GM18873 (cell line): Measurements from ENCODE around the gene EYS.
"Not testable (repeated sequence)": the region's sequence is repeated elsewhere in the genome, so short reads cannot be mapped to it uniquely, and the experiment has no call there.

Experiments
- ATAC-seq: cut with Tn5 transposase; IDR thresholded peaks from one replicate; pipeline ENCODE4 v1.9.1; 2021; ENCODE audit warnings: mild to moderate bottlenecking, moderate library complexity, moderate number of reproducible peaks; ENCODE audit not compliant: unreplicated experiment, low FRiP score

Gene EYS

GRCh38 chr6:63797721-63798120 is 1909.3 kb downstream of the EYS start:
- no peak for ATAC-seq

- ATAC-seq: no peak
Observed at GRCh38 chr6:63795826-63796225, 1911.2 kb downstream of the EYS start.

GRCh38 chr6:63795006-63795405 is 1912.0 kb downstream of the EYS start:
- no peak for ATAC-seq

GRCh38 chr6:63793465-63794137 is 1913.4 kb downstream of the EYS start:
- ATAC-seq: no peak

GRCh38 chr6:63792736-63793464 is 1914.1 kb downstream of the EYS start:
- no peak for ATAC-seq

- no peak for ATAC-seq
Observed at GRCh38 chr6:63790334-63790733, 1916.7 kb downstream of the EYS start.

- ATAC-seq: no peak
Observed at GRCh38 chr6:63789699-63790098, 1917.3 kb downstream of the EYS start.

GRCh38 chr6:63788569-63788968 is 1918.5 kb downstream of the EYS start:
- ATAC-seq: no peak

- no peak for ATAC-seq
Observed at GRCh38 chr6:63787021-63787420, 1920.0 kb downstream of the EYS start.

GRCh38 chr6:63785006-63785405 is 1922.0 kb downstream of the EYS start:
- ATAC-seq: no peak

- ATAC-seq: no peak
Observed at GRCh38 chr6:63783096-63783495, 1923.9 kb downstream of the EYS start.

- ATAC-seq: no peak
Observed at GRCh38 chr6:63774961-63775360, 1932.1 kb downstream of the EYS start.

- ATAC-seq: no peak
Observed at GRCh38 chr6:63773200-63773599, 1933.8 kb downstream of the EYS start.

- ATAC-seq: no peak
Observed at GRCh38 chr6:63765828-63766227, 1941.2 kb downstream of the EYS start.

GRCh38 chr6:63764318-63764916 is 1942.6 kb downstream of the EYS start:
- no peak for ATAC-seq

GRCh38 chr6:63760199-63760598 is 1946.8 kb downstream of the EYS start:
- ATAC-seq: no peak

- ATAC-seq: no peak
Observed at GRCh38 chr6:63759605-63760105, 1947.4 kb downstream of the EYS start.

GRCh38 chr6:63757826-63758225 is 1949.2 kb downstream of the EYS start:
- no peak for ATAC-seq

- ATAC-seq: not testable (repeated sequence)
Observed at GRCh38 chr6:63757275-63757674, 1949.8 kb downstream of the EYS start.

- ATAC-seq: no peak
Observed at GRCh38 chr6:63750400-63750799, 1956.6 kb downstream of the EYS start.

- no peak for ATAC-seq
Observed at GRCh38 chr6:63745784-63746183, 1961.2 kb downstream of the EYS start.

GRCh38 chr6:63744810-63745209 is 1962.2 kb downstream of the EYS start:
- no peak for ATAC-seq
